IPS-18a (cell line): ENCODE measurements around the gene TDO2.

Experiments used
- H3K27ac ChIP-seq: one replicate; pipeline ENCODE4 v1.5.1; 2013; ENCODE audit warnings: low read length
- H3K27me3 ChIP-seq: one replicate; pipeline ENCODE4 v1.6.1; 2013; ENCODE audit warnings: mild to moderate bottlenecking, low read length; ENCODE audit not compliant: control insufficient read depth, insufficient read depth
- H3K36me3 ChIP-seq: one replicate; pipeline ENCODE4 v1.6.1; 2013; ENCODE audit warnings: low read depth, low read length; ENCODE audit not compliant: control insufficient read depth
- H3K4me1 ChIP-seq: one replicate; pipeline ENCODE4 v1.6.1; 2013; ENCODE audit warnings: low read depth, low read length; ENCODE audit not compliant: control insufficient read depth
- H3K4me3 ChIP-seq: one replicate; pipeline ENCODE4 v1.5.1; 2013; ENCODE audit warnings: low read length
- H3K9ac ChIP-seq: one replicate; pipeline ENCODE4 v1.6.1; 2013; ENCODE audit warnings: mild to moderate bottlenecking, low read length, moderate library complexity
- H3K9me3 ChIP-seq: one replicate; pipeline ENCODE4 v1.6.1; 2013; ENCODE audit warnings: low read depth, low read length; ENCODE audit not compliant: control insufficient read depth

TDO2 gene

GRCh38 chr4:155941085-155941790 is 37.7 kb downstream of the TDO2 start:
- Histone ChIP-seq H3K4me1 (no peaks in the 10 kb centered on the region), H3K27me3 (no peaks in the 10 kb centered on the region), H3K27ac (no peak overlapping the region), H3K9ac (no peak overlapping the region), H3K36me3 (no peaks in the 10 kb centered on the region), H3K9me3 (no peaks in the 10 kb centered on the region), H3K4me3 (no peak overlapping the region)

GRCh38 chr4:155941820-155942219 is 38.3 kb downstream of the TDO2 start:
- Histone ChIP-seq H3K27me3 (no peaks in the 10 kb centered on the region), H3K4me3 (no peak overlapping the region), H3K4me1 (no peaks in the 10 kb centered on the region), H3K9me3 (no peaks in the 10 kb centered on the region), H3K27ac (no peak overlapping the region), H3K9ac (no peak overlapping the region), H3K36me3 (no peaks in the 10 kb centered on the region)

- H3K9me3 ChIP-seq = no peaks in the 10 kb centered on the region
Measured at GRCh38 chr4:155943605-155944291, 40.3 kb downstream of the TDO2 start.

GRCh38 chr4:155944516-155944915 is 41.0 kb downstream of the TDO2 start:
- Histone ChIP-seq H3K4me3 (no peak overlapping the region), H3K36me3 (no peaks in the 10 kb centered on the region), H3K27me3 (no peaks in the 10 kb centered on the region)

More at GRCh38 chr4:155943605-155944291, 40.3 kb downstream of the TDO2 start:
- H3K27me3 ChIP-seq = no peaks in the 10 kb centered on the region
- no peaks in the 10 kb centered on the region for H3K4me1 ChIP-seq
- no peak overlapping the region for H3K4me3 ChIP-seq
- no peaks in the 10 kb centered on the region for H3K36me3 ChIP-seq
- no peak overlapping the region for H3K27ac ChIP-seq
- no peak overlapping the region for H3K9ac ChIP-seq

GRCh38 chr4:155946486-155946885 is 43.0 kb downstream of the TDO2 start:
- Histone ChIP-seq H3K9ac (no peak overlapping the region), H3K36me3 (no peaks in the 10 kb centered on the region), H3K4me3 (no peak overlapping the region), H3K4me1 (no peaks in the 10 kb centered on the region), H3K27me3 (no peaks in the 10 kb centered on the region), H3K9me3 (no peaks in the 10 kb centered on the region), H3K27ac (no peak overlapping the region)

More at GRCh38 chr4:155944516-155944915, 41.0 kb downstream of the TDO2 start:
- Histone ChIP-seq H3K9me3 (no peaks in the 10 kb centered on the region), H3K4me1 (no peaks in the 10 kb centered on the region), H3K9ac (no peak overlapping the region), H3K27ac (no peak overlapping the region)

- Histone ChIP-seq H3K4me1 (no peaks in the 10 kb centered on the region), H3K36me3 (no peaks in the 10 kb centered on the region), H3K27ac (no peak overlapping the region), H3K27me3 (no peaks in the 10 kb centered on the region), H3K4me3 (no peak overlapping the region), H3K9ac (no peak overlapping the region), H3K9me3 (no peaks in the 10 kb centered on the region)
Measured at GRCh38 chr4:155948541-155948940, 45.0 kb downstream of the TDO2 start.

GRCh38 chr4:155950461-155950860 is 47.0 kb downstream of the TDO2 start:
- Histone ChIP-seq H3K36me3 (no peaks in the 10 kb centered on the region), H3K4me3 (no peak overlapping the region), H3K9ac (no peak overlapping the region), H3K9me3 (no peaks in the 10 kb centered on the region), H3K4me1 (no peaks in the 10 kb centered on the region), H3K27me3 (peaks cover 2% of the 10 kb centered on the region), H3K27ac (no peak overlapping the region)

GRCh38 chr4:155952501-155952901 is 49.0 kb downstream of the TDO2 start:
- Histone ChIP-seq H3K27ac (no peak overlapping the region), H3K9ac (no peak overlapping the region), H3K9me3 (no peaks in the 10 kb centered on the region), H3K27me3 (peaks cover 3% of the 10 kb centered on the region), H3K36me3 (no peaks in the 10 kb centered on the region), H3K4me3 (no peak overlapping the region), H3K4me1 (no peaks in the 10 kb centered on the region)

- Histone ChIP-seq H3K9ac (peak within 1 kb of the TSS; percentile 75), H3K4me1 (no peaks in the 10 kb centered on the region), H3K27ac (no peak within 1 kb of the TSS)
Measured at GRCh38 chr4:155953151-155954117, 49.9 kb downstream of the TDO2 start, which contains the start of gene CTSO. Gene CTSO (minus strand): TSS chr4:155953866. CDS start chr4:155953847, 19 bp downstream.

GRCh38 chr4:155954118-155954685 is 50.7 kb downstream of the TDO2 start:
- H3K27me3 ChIP-seq = peaks cover 3% of the 10 kb centered on the region
- no peak overlapping the region for H3K27ac ChIP-seq
- peak overlapping the region; percentile 75 for H3K9ac ChIP-seq
- H3K4me3 ChIP-seq = peak overlapping the region; percentile 72
- no peaks in the 10 kb centered on the region for H3K9me3 ChIP-seq
- H3K4me1 ChIP-seq = no peaks in the 10 kb centered on the region
- no peaks in the 10 kb centered on the region for H3K36me3 ChIP-seq

More at GRCh38 chr4:155953151-155954117, 49.9 kb downstream of the TDO2 start, which contains the start of gene CTSO:
- no peaks in the 10 kb centered on the region for H3K36me3 ChIP-seq
- peak within 1 kb of the TSS; percentile 72 for H3K4me3 ChIP-seq
- no peaks in the 10 kb centered on the region for H3K9me3 ChIP-seq
- H3K27me3 ChIP-seq = peaks cover 3% of the 10 kb centered on the region

- peaks cover 3% of the 10 kb centered on the region for H3K27me3 ChIP-seq
Measured at GRCh38 chr4:155954939-155955338, 51.4 kb downstream of the TDO2 start.

More at GRCh38 chr4:155954939-155955338, 51.4 kb downstream of the TDO2 start:
- H3K4me1 ChIP-seq = no peaks in the 10 kb centered on the region
- no peak overlapping the region for H3K4me3 ChIP-seq
- no peak overlapping the region for H3K27ac ChIP-seq
- no peaks in the 10 kb centered on the region for H3K9me3 ChIP-seq
- H3K36me3 ChIP-seq = no peaks in the 10 kb centered on the region
- no peak overlapping the region for H3K9ac ChIP-seq
